GM12892 (cell line): ENCODE results near the gene OR9G1.

Experiments used
- DNase-seq: peaks from one replicate; pipeline ENCODE4 v3.0.0; 2011; ENCODE audit not compliant: insufficient read length
- FAIRE-seq: peaks from 2 replicates; lab custom pipeline; 2011; peaks lifted over from hg19 to GRCh38; lab: Jason Lieb, UNC
- POLR2A ChIP-seq: IDR thresholded peaks from 2 replicates; pipeline ENCODE4 v1.6.1; 2011; ENCODE audit warnings: low read depth, low read length, control low read depth
- POLR2AphosphoS5 ChIP-seq: IDR thresholded peaks from 2 replicates; pipeline ENCODE4 v1.6.1; 2011; ENCODE audit warnings: low read depth, low read length, control low read depth
- TAF1 ChIP-seq: IDR thresholded peaks from 2 replicates; pipeline ENCODE4 v1.6.1; 2011; ENCODE audit warnings: low read depth, mild to moderate bottlenecking, control low read depth, low read length, borderline replicate concordance

OR9G1 gene

DNA sequence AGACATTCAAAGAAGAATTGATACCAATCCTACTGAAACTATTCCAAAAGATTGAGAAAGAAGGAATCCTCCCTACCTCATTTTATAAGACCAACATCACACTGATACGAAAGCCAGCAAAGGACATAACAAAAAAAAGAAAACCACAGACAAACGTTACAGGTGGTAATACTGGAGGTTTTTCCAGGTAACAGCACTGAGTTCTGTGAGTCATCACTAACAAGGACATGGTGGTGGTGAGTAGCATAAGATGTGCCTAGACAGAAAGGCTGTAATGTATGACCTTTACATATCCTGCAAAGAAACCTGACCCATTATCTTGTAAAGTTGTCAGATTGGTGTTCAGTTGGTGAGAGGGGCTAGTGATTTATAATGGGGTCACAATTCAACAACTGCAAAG is 15.3 kb downstream of the OR9G1 start:
- TF ChIP-seq POLR2AphosphoS5 (no peak), TAF1 (no peak), POLR2A (no peak)
- FAIRE-seq: no peak
- DNase-seq: no peak

DNA sequence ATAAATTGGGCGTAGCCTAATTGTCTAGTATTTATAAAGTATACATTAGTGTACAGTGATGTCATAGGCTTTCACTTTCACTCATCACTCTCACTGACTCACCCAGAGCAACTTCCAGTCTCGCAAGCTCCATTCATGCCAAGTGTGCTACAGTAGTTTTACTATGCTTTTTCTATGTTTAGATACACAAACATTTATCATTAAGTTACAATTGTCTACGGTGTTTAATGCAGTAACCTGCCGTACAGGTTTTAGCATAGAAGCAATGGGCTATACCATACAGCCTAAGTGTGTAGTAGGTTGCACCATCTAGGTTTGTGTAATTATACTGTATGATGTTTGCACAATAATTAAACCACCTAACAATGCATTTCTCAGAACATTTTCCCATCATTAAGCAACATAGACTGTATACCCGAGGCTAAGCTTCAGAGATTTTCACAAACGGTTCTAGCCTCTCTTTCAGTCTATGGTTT is 17.5 kb downstream of the OR9G1 start:
- no peak for TF ChIP-seq POLR2A
- no peak for TF ChIP-seq TAF1
- no peak for TF ChIP-seq POLR2AphosphoS5
- FAIRE-seq (no peak), DNase-seq (no peak)

DNA sequence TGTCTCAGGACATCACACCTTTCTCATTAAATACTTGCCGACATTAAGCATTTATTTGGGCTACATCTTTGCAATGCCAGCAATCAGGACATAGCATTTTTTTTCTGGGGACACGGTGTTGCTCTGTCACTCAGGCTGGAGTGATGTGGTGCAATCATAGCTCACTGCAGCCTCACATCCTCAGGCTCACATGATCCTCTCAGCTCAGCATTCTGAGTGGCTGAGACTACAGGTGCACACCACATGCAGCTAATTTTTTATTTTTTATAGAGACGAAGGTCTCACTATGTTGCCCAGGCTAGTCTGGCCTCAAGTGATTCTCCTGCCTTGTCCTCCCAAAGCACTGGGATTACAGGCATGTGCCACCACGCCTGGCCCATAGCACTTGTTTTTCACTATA is 21.6 kb downstream of the OR9G1 start:
- TF ChIP-seq TAF1 (no peak), POLR2AphosphoS5 (no peak), POLR2A (no peak)
- FAIRE-seq: no peak

DNA sequence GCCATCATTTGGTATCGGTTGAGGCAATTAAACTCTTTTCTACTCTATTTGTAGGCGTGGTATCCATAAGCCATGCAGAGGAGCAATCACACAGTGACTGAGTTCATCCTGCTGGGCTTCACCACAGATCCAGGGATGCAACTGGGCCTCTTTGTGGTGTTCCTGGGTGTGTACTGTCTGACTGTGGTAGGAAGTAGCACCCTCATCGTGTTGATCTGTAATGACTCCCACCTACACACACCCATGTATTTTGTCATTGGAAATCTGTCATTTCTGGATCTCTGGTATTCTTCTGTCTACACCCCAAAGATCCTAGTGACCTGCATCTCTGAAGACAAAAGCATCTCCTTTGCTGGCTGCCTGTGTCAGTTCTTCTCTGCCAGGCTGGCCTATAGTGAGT is 41.2 kb downstream of the OR9G1 start:
- FAIRE-seq: peak; percentile 33
- no peak for DNase-seq
- no peak for TF ChIP-seq POLR2AphosphoS5
- no peak for TF ChIP-seq TAF1
- no peak for TF ChIP-seq POLR2A

More for the DNA sequence above, 21.6 kb downstream of the OR9G1 start:
- no peak for DNase-seq

DNA sequence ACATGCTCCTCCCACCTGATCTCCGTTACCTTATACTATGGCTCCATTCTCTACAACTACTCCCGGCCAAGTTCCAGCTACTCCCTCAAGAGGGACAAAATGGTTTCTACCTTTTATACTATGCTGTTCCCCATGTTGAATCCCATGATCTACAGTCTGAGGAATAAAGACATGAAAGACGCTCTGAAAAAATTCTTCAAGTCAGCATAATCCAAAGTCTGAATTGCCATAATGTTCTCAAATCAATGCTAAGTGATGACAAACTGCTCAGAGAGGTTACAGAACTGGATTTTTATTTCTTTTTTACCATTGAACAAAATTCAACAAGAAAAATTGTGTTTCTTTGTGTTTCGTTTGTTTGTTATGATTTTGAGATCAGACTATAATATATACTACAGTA is 42.0 kb downstream of the OR9G1 start:
- no peak for FAIRE-seq
- TF ChIP-seq POLR2AphosphoS5 (no peak), POLR2A (no peak), TAF1 (no peak)
- no peak for DNase-seq

DNA sequence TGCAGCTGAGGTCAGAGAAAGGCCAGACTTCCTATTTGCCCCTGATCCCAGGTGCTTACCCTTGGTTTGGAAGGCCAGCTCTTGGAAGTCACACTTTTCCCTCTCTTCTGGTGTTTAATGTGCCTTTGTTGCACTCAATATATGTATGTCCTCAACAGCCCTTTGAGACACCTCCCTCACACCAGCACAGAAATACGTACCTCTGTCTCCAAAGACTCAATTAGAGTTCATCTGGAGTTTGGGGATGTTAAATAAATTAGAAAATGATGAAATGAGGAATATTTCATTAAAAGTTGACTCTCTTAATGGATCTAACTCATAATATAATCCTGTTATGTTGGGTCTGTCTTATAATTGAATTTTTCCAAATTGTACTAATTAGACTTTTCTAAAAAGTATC is 49.7 kb downstream of the OR9G1 start, which contains the start of gene OR9G4:
OR9G4 (minus strand) TSS at position 101 of the 400 bp plus-strand sequence. CDS start 4,931 bp downstream, outside the sequence.
- TF ChIP-seq POLR2AphosphoS5: no peak
- TF ChIP-seq TAF1: no peak
- no peak for TF ChIP-seq POLR2A
- no peak for FAIRE-seq
- no peak for DNase-seq

DNA sequence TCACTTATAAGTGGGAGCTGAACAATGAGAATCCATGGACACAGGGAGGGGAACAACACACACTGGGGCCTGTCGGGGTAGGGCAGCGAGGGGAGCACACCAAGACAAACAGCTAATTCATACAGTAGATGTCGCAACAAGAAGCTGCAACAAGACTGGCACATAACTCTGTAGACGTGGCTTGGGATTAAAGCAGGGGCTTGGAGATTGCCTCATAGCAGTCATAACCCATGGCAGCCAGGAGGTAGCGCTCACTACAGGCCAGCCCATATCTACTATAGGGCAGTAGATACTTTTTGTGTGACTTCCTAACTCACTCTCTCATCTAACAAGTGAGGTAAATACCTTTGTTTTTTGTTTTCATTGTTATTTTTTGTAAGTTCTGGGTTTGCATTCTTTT is 51.3 kb downstream of the OR9G1 start:
- no peak for FAIRE-seq

DNA sequence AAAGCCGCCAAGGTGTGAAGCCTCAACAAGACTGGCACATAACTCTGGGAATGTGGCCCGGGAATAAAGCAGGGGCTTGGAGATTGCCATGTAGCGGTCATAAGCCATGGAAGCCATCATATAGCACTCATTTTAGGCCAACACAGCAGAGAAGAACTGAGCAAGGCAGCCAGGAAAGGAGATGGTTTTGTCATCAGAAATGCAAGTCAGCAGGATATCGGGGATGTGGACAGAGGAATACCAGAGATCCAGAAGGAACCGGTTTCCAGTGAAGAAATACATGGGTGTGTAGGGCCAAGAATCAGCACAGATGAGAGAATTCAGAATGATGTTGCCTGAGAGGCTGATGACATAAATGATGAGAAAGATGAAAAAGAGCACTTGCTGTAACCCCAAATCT is 52.6 kb downstream of the OR9G1 start:
- FAIRE-seq: no peak
- no peak for DNase-seq
- TF ChIP-seq POLR2AphosphoS5: no peak
- no peak for TF ChIP-seq POLR2A
- TF ChIP-seq TAF1: no peak

More for the DNA sequence above, 51.3 kb downstream of the OR9G1 start:
- DNase-seq: no peak
- TF ChIP-seq POLR2AphosphoS5 (no peak), POLR2A (no peak), TAF1 (no peak)
